ENCODE measurements around the gene GRB7.
"Not testable (repeated sequence)": the region's sequence is repeated elsewhere in the genome, so short reads cannot be mapped to it uniquely, and the experiment has no call there.

GRB7 gene

DNA sequence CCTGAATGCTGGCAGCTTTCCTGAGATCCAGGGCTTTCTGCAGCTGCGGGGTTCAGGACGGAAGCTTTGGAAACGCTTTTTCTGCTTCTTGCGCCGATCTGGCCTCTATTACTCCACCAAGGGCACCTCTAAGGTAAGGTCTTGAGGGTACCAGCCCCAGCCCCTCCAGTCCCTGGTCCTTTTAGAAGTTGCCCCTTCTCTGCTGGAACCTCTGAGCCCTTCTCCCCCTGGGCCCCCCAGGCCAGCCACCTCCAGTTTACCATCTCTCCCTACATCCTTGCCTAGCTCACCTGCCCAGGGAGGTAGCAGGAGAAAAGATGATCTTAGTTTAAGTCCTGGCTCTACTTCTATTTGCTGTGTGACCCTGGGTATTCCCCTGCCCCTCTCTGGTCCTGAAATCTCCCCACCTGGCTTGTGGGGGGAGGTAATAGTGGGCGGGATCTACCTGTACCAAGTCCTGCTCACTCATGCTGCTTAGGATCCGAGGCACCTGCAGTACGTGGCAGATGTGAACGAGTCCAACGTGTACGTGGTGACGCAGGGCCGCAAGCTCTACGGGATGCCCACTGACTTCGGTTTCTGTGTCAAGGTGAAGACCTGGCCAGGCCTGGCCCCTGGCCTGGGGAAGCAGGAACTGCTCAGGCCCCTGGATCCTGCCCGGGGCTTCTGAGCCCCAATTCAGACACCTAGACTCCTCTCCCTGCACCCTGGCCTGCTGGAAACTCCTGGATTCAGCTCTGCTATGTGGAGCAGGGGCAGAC is 6.5 kb downstream of the GRB7 start:
- DNase-seq (ENCODE audit: low read depth), result no peak
- TF ChIP-seq, protein P1, sequence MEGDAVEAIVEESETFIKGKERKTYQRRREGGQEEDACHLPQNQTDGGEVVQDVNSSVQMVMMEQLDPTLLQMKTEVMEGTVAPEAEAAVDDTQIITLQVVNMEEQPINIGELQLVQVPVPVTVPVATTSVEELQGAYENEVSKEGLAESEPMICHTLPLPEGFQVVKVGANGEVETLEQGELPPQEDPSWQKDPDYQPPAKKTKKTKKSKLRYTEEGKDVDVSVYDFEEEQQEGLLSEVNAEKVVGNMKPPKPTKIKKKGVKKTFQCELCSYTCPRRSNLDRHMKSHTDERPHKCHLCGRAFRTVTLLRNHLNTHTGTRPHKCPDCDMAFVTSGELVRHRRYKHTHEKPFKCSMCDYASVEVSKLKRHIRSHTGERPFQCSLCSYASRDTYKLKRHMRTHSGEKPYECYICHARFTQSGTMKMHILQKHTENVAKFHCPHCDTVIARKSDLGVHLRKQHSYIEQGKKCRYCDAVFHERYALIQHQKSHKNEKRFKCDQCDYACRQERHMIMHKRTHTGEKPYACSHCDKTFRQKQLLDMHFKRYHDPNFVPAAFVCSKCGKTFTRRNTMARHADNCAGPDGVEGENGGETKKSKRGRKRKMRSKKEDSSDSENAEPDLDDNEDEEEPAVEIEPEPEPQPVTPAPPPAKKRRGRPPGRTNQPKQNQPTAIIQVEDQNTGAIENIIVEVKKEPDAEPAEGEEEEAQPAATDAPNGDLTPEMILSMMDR (IDR thresholded peaks at IDR 0.05; ENCODE audit: insufficient read depth, low read depth, low read length, missing control alignments), result no peak
- H3K4me3 ChIP-seq (ENCODE audit: low read depth, low read length), result no peak overlapping the region

DNA sequence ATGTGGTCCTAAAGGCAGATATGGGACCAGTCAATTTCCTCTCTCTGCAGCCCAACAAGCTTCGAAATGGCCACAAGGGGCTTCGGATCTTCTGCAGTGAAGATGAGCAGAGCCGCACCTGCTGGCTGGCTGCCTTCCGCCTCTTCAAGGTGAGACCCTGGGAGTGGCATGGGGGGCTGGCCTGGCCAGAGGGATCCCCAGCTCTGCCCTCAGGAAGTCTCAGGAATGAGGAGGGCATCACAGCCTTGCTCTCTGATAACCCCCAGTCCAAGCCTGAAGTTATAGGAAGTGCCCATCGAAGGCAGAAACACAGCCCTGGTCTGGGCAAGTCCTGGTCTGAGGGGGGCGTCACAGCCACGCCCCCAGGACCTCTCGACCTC is 7.1 kb downstream of the GRB7 start:
- no peak overlapping the region for H3K4me3 ChIP-seq (ENCODE audit: low read depth, low read length)
- DNase-seq (ENCODE audit: low read depth), result no peak
- TF ChIP-seq, protein P1 (IDR thresholded peaks at IDR 0.05; ENCODE audit: insufficient read depth, low read depth, low read length, missing control alignments), result no peak

DNA sequence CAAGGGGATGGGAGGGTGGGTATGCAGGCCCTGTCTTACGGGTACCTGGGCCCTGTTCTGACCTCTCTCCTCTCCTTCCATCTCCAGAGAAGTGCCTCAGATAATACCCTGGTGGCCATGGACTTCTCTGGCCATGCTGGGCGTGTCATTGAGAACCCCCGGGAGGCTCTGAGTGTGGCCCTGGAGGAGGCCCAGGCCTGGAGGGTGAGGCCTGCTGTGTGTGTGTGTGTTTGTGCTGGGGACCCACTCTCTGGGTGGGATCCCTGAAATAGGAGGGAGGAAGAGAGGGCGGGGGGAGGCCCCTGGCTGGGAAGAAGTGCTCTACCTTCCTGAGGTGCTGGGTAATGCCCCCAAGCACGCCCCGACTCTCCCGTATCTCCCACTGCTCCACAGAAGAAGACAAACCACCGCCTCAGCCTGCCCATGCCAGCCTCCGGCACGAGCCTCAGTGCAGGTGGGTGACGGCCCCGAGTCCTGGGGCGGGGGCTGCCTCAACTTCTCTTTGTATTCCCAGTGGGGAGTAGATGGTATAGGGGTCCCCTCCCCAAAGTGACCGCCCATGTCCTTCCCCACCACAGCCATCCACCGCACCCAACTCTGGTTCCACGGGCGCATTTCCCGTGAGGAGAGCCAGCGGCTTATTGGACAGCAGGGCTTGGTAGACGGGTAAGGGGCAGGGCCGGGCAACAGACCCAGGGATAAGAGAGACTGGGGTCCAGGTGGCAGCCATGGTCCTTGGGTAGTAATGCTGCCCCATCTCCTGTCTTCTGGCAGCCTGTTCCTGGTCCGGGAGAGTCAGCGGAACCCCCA is 7.8 kb downstream of the GRB7 start:
- TF ChIP-seq, protein P1 (IDR thresholded peaks at IDR 0.05; ENCODE audit: insufficient read depth, low read depth, low read length, missing control alignments), result no peak
- DNase-seq (ENCODE audit: low read depth), result no peak
- no peak overlapping the region for H3K4me3 ChIP-seq (ENCODE audit: low read depth, low read length)

DNA sequence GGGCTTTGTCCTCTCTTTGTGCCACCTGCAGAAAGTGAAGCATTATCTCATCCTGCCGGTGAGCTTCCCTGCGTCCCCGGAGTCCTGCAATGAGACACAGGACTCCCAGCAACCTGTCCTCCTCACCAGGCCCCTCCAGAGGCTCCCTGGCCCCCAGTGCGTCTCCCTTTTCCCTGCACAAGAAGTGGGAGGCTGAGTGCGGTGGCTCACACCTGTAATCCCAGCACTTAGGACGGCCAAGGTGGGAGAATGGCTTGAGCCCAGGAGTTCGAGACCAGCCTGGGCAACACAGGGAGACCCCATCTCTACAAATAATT is 8.4 kb downstream of the GRB7 start:
- DNase-seq (ENCODE audit: low read depth), result no peak
- H3K4me3 ChIP-seq (ENCODE audit: low read depth, low read length), result no peak overlapping the region
- TF ChIP-seq, protein P1 (IDR thresholded peaks at IDR 0.05; ENCODE audit: insufficient read depth, low read depth, low read length, missing control alignments), result no peak

DNA sequence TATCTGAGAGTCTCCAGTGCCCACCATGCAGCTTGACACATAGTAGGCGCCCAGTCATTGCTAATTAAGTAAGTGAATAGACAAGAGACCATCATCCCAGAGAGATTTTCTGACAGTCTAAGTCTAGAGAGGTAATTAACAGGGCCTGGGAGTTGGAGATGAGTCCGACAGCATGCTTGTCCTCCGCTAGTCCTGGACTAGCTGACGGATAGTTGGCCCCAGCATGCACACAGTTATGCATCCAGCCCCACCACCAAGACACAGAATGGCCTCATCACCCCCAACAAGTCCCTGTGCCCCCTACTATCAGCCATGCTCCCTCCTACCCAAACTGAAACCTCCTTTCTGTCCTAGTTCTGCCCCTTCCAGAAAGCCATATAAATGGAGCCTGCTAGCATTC is 10.0 kb downstream of the GRB7 start:
- TF ChIP-seq, protein P1 (IDR thresholded peaks at IDR 0.05; ENCODE audit: insufficient read depth, low read depth, low read length, missing control alignments), result no peak
- H3K4me3 ChIP-seq (ENCODE audit: low read depth, low read length), result no peak overlapping the region
- no peak for DNase-seq (ENCODE audit: low read depth)

DNA sequence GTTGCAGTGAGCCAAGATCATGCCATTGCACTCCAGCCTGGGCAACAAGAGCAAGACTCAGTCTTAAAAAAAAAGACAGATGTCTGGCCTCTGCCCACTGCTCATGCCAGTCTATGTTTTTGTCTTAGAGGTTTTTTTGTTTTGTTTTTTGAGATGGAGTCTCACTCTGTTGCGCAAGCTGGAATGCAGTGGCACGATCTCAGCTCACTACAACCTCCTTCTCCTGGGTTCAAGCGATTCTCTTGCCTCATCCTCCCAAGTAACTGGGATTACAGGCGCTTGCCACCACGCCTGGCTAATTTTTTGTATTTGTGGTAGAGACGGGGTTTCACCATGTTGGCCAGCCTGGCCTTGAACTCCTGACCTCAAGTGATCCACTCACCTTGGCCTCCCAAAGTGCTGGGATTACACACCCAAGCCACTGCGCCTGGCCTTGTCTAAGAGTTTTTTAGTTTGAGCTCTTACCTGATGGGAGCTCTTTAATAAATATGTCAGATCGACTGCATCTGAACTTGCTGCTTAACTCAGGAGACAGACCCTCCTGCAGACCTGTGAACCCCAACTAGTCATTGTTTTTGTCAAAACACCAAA is 10.8 kb downstream of the GRB7 start:
- H3K4me3 ChIP-seq (ENCODE audit: low read depth, low read length); DNase-seq (ENCODE audit: low read depth): not testable (repeated sequence)
